HepG2 (cell line): Measurements from ENCODE around the gene UBAC1. TPM values are rescaled to one million over a fixed set of nuclear protein-coding genes. Genes with fewer than 3 reads are reported as not detected.

Experiments used
- ATAD3A ChIP-seq: sonication (generic); formaldehyde crosslinking; IDR thresholded peaks from 2 replicates; pipeline ENCODE4 v1.4.0; 2020; ENCODE audit warnings: missing genetic modification reagents
- EP300 ChIP-seq, 3 experiments: sonication (generic) in 1 of 3; formaldehyde crosslinking in 1 of 3; IDR thresholded peaks; 2 replicates each; pipeline versions ENCODE4 v1.5.1 to v1.6.1; 2011 to 2020; ENCODE audit warnings: low read depth in 2 of 3, low read length in 2 of 3, borderline replicate concordance in 1 of 3, improper control_type of control experiment in 1 of 3, mild to moderate bottlenecking in 1 of 3, missing genetic modification reagents in 1 of 3, moderate library complexity in 1 of 3
- HIC2 ChIP-seq: sonication (generic); formaldehyde crosslinking; IDR thresholded peaks from 2 replicates; pipeline ENCODE4 v1.9.0; 2022; ENCODE audit warnings: low read depth, missing genetic modification reagents
- IRF9 ChIP-seq: sonication (generic); formaldehyde crosslinking; IDR thresholded peaks from 2 replicates; pipeline ENCODE4 v1.8.0; 2022; ENCODE audit warnings: missing genetic modification reagents, mild to moderate bottlenecking, borderline replicate concordance
- NFIB ChIP-seq: sonication (generic); formaldehyde crosslinking; IDR thresholded peaks from 2 replicates; pipeline ENCODE4 v1.9.0; 2021; ENCODE audit warnings: missing genetic modification reagents, mild to moderate bottlenecking, borderline replicate concordance
- RCOR2 ChIP-seq: IDR thresholded peaks from 2 replicates; pipeline ENCODE4 v1.6.1; 2016; ENCODE audit warnings: missing biosample characterization, missing genetic modification reagents
- RNF219 ChIP-seq: sonication (generic); formaldehyde crosslinking; IDR thresholded peaks from 2 replicates; pipeline ENCODE4 v1.5.0; 2020; ENCODE audit warnings: mild to moderate bottlenecking, missing genetic modification reagents
- TEAD2 ChIP-seq: sonication (generic); formaldehyde crosslinking; IDR thresholded peaks from 2 replicates; pipeline ENCODE4 v1.9.0; 2021; ENCODE audit warnings: missing genetic modification reagents
- TERF1 ChIP-seq: sonication (generic); formaldehyde crosslinking; IDR thresholded peaks from 2 replicates; pipeline ENCODE4 v1.8.0; 2022; ENCODE audit warnings: mild to moderate bottlenecking, missing genetic modification reagents, moderate library complexity
- TFDP2 ChIP-seq: sonication (generic); formaldehyde crosslinking; IDR thresholded peaks from 2 replicates; pipeline ENCODE4 v1.4.0; 2020; ENCODE audit warnings: missing genetic modification reagents
- XBP1 ChIP-seq: sonication (generic); formaldehyde crosslinking; IDR thresholded peaks from 2 replicates; pipeline ENCODE4 v1.5.0; 2020; ENCODE audit warnings: missing genetic modification reagents
- YEATS4 ChIP-seq: sonication (generic); formaldehyde crosslinking; IDR thresholded peaks from 2 replicates; pipeline ENCODE4 v1.4.0; 2020; ENCODE audit warnings: missing genetic modification reagents, borderline replicate concordance
- ZMYM2 ChIP-seq: sonication (generic); formaldehyde crosslinking; IDR thresholded peaks from 2 replicates; pipeline ENCODE4 v1.8.0; 2022; ENCODE audit warnings: mild to moderate bottlenecking, missing genetic modification reagents
- ZNF280B ChIP-seq: sonication (generic); formaldehyde crosslinking; IDR thresholded peaks from 2 replicates; pipeline ENCODE4 v1.5.0; 2020; ENCODE audit warnings: missing genetic modification reagents, mild to moderate bottlenecking, borderline replicate concordance
- ZNF550 ChIP-seq: sonication (generic); formaldehyde crosslinking; IDR thresholded peaks from 2 replicates; pipeline ENCODE4 v1.4.0; 2020; ENCODE audit warnings: mild to moderate bottlenecking, missing genetic modification reagents, borderline replicate concordance
- ZNF607 ChIP-seq: sonication (generic); formaldehyde crosslinking; IDR thresholded peaks from 2 replicates; pipeline ENCODE4 v1.5.1; 2020; ENCODE audit warnings: missing genetic modification reagents, mild to moderate bottlenecking, borderline replicate concordance
- ZNF674 ChIP-seq: sonication (generic); formaldehyde crosslinking; IDR thresholded peaks from 2 replicates; pipeline ENCODE4 v1.5.0; 2020; ENCODE audit warnings: low read depth, mild to moderate bottlenecking, missing genetic modification reagents
- ZSCAN30 ChIP-seq: sonication (generic); formaldehyde crosslinking; IDR thresholded peaks from 2 replicates; pipeline ENCODE4 v1.5.0; 2020; ENCODE audit warnings: mild to moderate bottlenecking, missing genetic modification reagents
- polyA plus RNA-seq, 8 experiments: library from polyadenylated mRNA; depleted of rRNA in 3 of 8; stranded (reverse) in 7 of 8; unstranded in 1 of 8; fragments of >200 nt; fragmentation: Illumina TruSeq in 4 of 8; extraction: Trizol in 4 of 8; gene quantifications; 2 replicates each; pipeline versions ENCODE4 v1.2.1 to v1.2.3, GENCODE V29; 2011 to 2016; ENCODE audit warnings: low read depth in 4 of 8, missing spikeins in 1 of 8, mixed read lengths in 1 of 8; ENCODE audit not compliant: insufficient read depth in 1 of 8
- total RNA-seq, 5 experiments: library from RNA; depleted of rRNA; stranded (reverse); fragments of >200 nt; fragmentation: Illumina TruSeq; extraction: Trizol; gene quantifications; 2 replicates each; pipeline ENCODE4 v1.2.3, GENCODE V29; 2016; ENCODE audit warnings: low read depth in 1 of 5

UBAC1 gene
- total and polyA plus RNA-seq, 2 of the 13 experiments (the other 11 are each of a cell fraction or from before 2014, with no cell fraction given) = 32.2 to 34.1 TPM

- TF ChIP-seq RCOR2 (0 out of 2 replicates have a peak, but pooled peaks have one; percentile 17), ZNF607 (CRISPR knock-in tag) (peak; percentile 3; the same call in 1 of the 2 replicates), ZNF550 (CRISPR knock-in tag) (no peak), HIC2 (CRISPR knock-in tag) (peak; percentile 27; the same call in 1 of the 2 replicates), TFDP2 (CRISPR knock-in tag) (no peak), NFIB (CRISPR knock-in tag) (no peak), ZNF280B (CRISPR knock-in tag) (no peak; the same call in 1 of the 2 replicates), YEATS4 (CRISPR knock-in tag) (peak; percentile 0; the same call in 1 of the 2 replicates), TERF1 (no peak), ZNF674 (CRISPR knock-in tag) (no peak), RNF219 (CRISPR knock-in tag) (no peak), EP300 (IDR thresholded peaks at IDR 0.05; ENCODE audit: low read depth in 2 of 2, low read length in 2 of 2) (peak in 1 of 2 experiments; percentile 25; a peak in 1 of 4 replicates), EP300 (CRISPR knock-in tag; IDR thresholded peaks at IDR 0.05; ENCODE audit: borderline replicate concordance) (0 out of 2 replicates have a peak, but pooled peaks have one; percentile 27), TEAD2 (CRISPR knock-in tag) (no peak), ZSCAN30 (CRISPR knock-in tag) (no peak), XBP1 (CRISPR knock-in tag) (no peak), ATAD3A (no peak), ZMYM2 (no peak), IRF9 (CRISPR knock-in tag) (peak; percentile 19; the same call in 1 of the 2 replicates)
These were observed 33.5 kb upstream of the UBAC1 start (continued) for GRCh38 chr9:135994501-135995192.
